Caco-2 (cell line): ENCODE measurements around the gene TNFRSF25. TPM values are rescaled to one million over a fixed set of nuclear protein-coding genes. Genes with fewer than 3 reads are reported as not detected.
"Not testable (repeated sequence)": the region's sequence is repeated elsewhere in the genome, so short reads cannot be mapped to it uniquely, and the experiment has no call there.

ENCODE experiments used
- BruUV-seq: library from RNA; stranded (reverse); fragments of 400-500 nt; replicated peaks from 2 replicates; lab custom pipeline; 2021; lab: Mats Ljungman, UMichigan
- CTCF ChIA-PET: fragments of 300-600 bp; sonication (Branson Sonifier 250); formaldehyde crosslinking; loops from one replicate; lab custom pipeline; 2022; ENCODE audit warnings: antibody characterized with exemption; lab: Charles Lee
- POLR2A ChIA-PET: fragments of 300-600 bp; sonication (Branson Sonifier 250); formaldehyde crosslinking; loops from one replicate; lab custom pipeline; 2022; ENCODE audit warnings: antibody characterized with exemption; lab: Charles Lee
- DNase-seq, 2 experiments: peaks; one replicate each; pipeline versions ENCODE4 v3.0.0 to v3.0.0-alpha.2; 2020 to 2022
- H3K27me3 ChIP-seq: replicated peaks from 2 replicates; pipeline ENCODE4 v1.6.0; 2011; ENCODE audit warnings: low read length; ENCODE audit not compliant: control insufficient read depth, insufficient read depth
- H3K36me3 ChIP-seq: 2 replicates; pipeline ENCODE4 v1.5.1; 2011; ENCODE audit warnings: low read length; ENCODE audit not compliant: control insufficient read depth, insufficient read depth
- H3K4me1 ChIP-seq: fragments of 250-450 bp; sonication (Bioruptor Pico); 2 replicates; pipeline ENCODE4 v1.5.1; 2020; ENCODE audit warnings: mild to moderate bottlenecking
- H3K4me3 ChIP-seq: 2 replicates; pipeline ENCODE4 v1.5.1; 2011; ENCODE audit warnings: low read depth, mild to moderate bottlenecking, control low read depth, low read length
- H3K9me3 ChIP-seq: fragments of 250-450 bp; sonication (Bioruptor Pico); 2 replicates; pipeline ENCODE4 v1.5.1; 2020; ENCODE audit warnings: mild to moderate bottlenecking, moderate library complexity
- H3K27ac Mint-ChIP-seq: one replicate; pipeline ENCODE4 v1.8.0; 2022; ENCODE audit warnings: mixed read lengths; ENCODE audit not compliant: unreplicated experiment
- H3K27me3 Mint-ChIP-seq: one replicate; pipeline ENCODE4 v1.8.0; 2022; ENCODE audit warnings: mixed read lengths; ENCODE audit not compliant: insufficient read depth, unreplicated experiment
- H3K36me3 Mint-ChIP-seq: one replicate; pipeline ENCODE4 v1.8.0; 2022; ENCODE audit warnings: mild to moderate bottlenecking, mixed read lengths; ENCODE audit not compliant: insufficient read depth, unreplicated experiment
- H3K4me1 Mint-ChIP-seq: one replicate; pipeline ENCODE4 v1.8.0; 2022; ENCODE audit warnings: low read depth, mixed read lengths; ENCODE audit not compliant: unreplicated experiment
- H3K4me3 Mint-ChIP-seq: one replicate; pipeline ENCODE4 v1.8.0; 2022; ENCODE audit warnings: mild to moderate bottlenecking, moderate library complexity, mixed read lengths; ENCODE audit not compliant: unreplicated experiment
- H3K9me3 Mint-ChIP-seq: one replicate; pipeline ENCODE4 v1.8.0; 2022; ENCODE audit warnings: mixed read lengths; ENCODE audit not compliant: unreplicated experiment
- CTCF ChIP-seq, 2 experiments: fragments of 200-600 bp in 1 of 2; IDR thresholded peaks; 1 replicate in 1 of 2; 2 replicates in 1 of 2; pipeline versions ENCODE4 v1.5.1 to v1.8.0; 2011 to 2022; ENCODE audit warnings: antibody characterized with exemption in 1 of 2, control low read depth in 1 of 2, inconsistent platforms in 1 of 2, low read depth in 1 of 2, low read length in 1 of 2, mild to moderate bottlenecking in 1 of 2, moderate library complexity in 1 of 2; ENCODE audit not compliant: insufficient read depth in 1 of 2, severe bottlenecking in 1 of 2, unreplicated experiment in 1 of 2
- intact Hi-C: fragments of 100-400 bp; cut with micrococcal nuclease; formaldehyde crosslinking; loops from one replicate; pipeline ENCODE4 v1.10.0; 2022; ENCODE audit not compliant: unreplicated experiment
- total RNA-seq: library from RNA; stranded (reverse); gene quantifications from 2 replicates; pipeline ENCODE4 v1.2.3, GENCODE V29; 2022

TNFRSF25 gene
- total RNA-seq, 1 experiment from 2014 or later = 16.3 TPM

- Histone ChIP-seq H3K27me3 (no peaks in the 10 kb centered on the region), H3K36me3 (no peaks in the 10 kb centered on the region), H3K4me3 (no peak overlapping the region), H3K9me3 (no peaks in the 10 kb centered on the region), H3K4me1 (peaks cover 14% of the 10 kb centered on the region)
- Mint-ChIP-seq H3K36me3 (no peaks in the 10 kb centered on the region), H3K9me3 (no peaks in the 10 kb centered on the region), H3K27me3 (no peaks in the 10 kb centered on the region), H3K27ac (no peak overlapping the region), H3K4me1 (peaks cover 9% of the 10 kb centered on the region), H3K4me3 (no peak overlapping the region)
- ChIA-PET CTCF (no interaction called here), POLR2A (no interaction called here)
- DNase-seq = no peak
- no peak for TF ChIP-seq CTCF (IDR thresholded peaks at IDR 0.05; ENCODE audit: insufficient read depth in 1 of 2, low read depth in 1 of 2, low read length in 1 of 2, severe bottlenecking in 1 of 2, unreplicated experiment in 1 of 2)
- intact Hi-C loops = loop anchor here (5.0 to 10.0 kb wide), 2 partner anchors 110 to 247 kb away; partner anchors contain the start of gene KLHL21
- BruUV-seq = no TSS peak
These were observed 28.7 kb upstream of the TNFRSF25 start for GRCh38 chr1:6494627-6495026.

GRCh38 chr1:6493834-6494223 is 27.9 kb upstream of the TNFRSF25 start:
- H3K9me3 Mint-ChIP-seq, CTCF ChIA-PET, BruUV-seq, DNase-seq, H3K27me3 Mint-ChIP-seq, POLR2A ChIA-PET, H3K36me3 Mint-ChIP-seq, H3K4me3 ChIP-seq, H3K4me3 Mint-ChIP-seq, H3K4me1 Mint-ChIP-seq, H3K27me3 ChIP-seq, H3K27ac Mint-ChIP-seq, H3K9me3 ChIP-seq, H3K36me3 ChIP-seq: not testable (repeated sequence)
- H3K4me1 ChIP-seq = peaks cover 16% of the 10 kb centered on the region
- intact Hi-C loops = loop anchor here (5.0 to 10.0 kb wide), 2 partner anchors 111 to 247 kb away; partner anchors contain the start of gene KLHL21

- H3K4me1 ChIP-seq = peaks cover 16% of the 10 kb centered on the region
- no peak for DNase-seq
- no peaks in the 10 kb centered on the region for H3K27me3 ChIP-seq
- H3K9me3 ChIP-seq = no peaks in the 10 kb centered on the region
- Mint-ChIP-seq H3K27ac (peak overlapping the region; percentile 84), H3K4me1 (peaks cover 9% of the 10 kb centered on the region), H3K9me3 (no peaks in the 10 kb centered on the region), H3K27me3 (no peaks in the 10 kb centered on the region), H3K36me3 (no peaks in the 10 kb centered on the region), H3K4me3 (peak overlapping the region; percentile 88)
- intact Hi-C loops = loop anchor here (5.0 to 10.0 kb wide), 2 partner anchors 113 to 245 kb away; partner anchors contain the start of gene KLHL21
- no peak for TF ChIP-seq CTCF (IDR thresholded peaks at IDR 0.05; ENCODE audit: insufficient read depth in 1 of 2, low read depth in 1 of 2, low read length in 1 of 2, severe bottlenecking in 1 of 2, unreplicated experiment in 1 of 2)
- POLR2A ChIA-PET = no interaction called here
- no TSS peak for BruUV-seq
- H3K4me3 ChIP-seq = no peak overlapping the region; the same call in 1 of the 2 replicates
- CTCF ChIA-PET = interaction anchor here (0.8 kb wide), 1 partner anchor 68 kb away, joined by 3 read pairs; no protein-coding TSS in a partner anchor
- no peaks in the 10 kb centered on the region for H3K36me3 ChIP-seq
These were observed 26.0 kb upstream of the TNFRSF25 start for GRCh38 chr1:6491966-6492365.
